ENCODE results near the gene TTC31.
A peak's percentile ranks its signal among the peaks of the same experiment; 100 is the strongest.

TTC31 gene

GRCh38 chr2:74491648-74492544, 9.0 kb downstream of the TTC31 start:
- DNase-seq (ENCODE audit: low read depth, low spot score) = no peak
- no peak overlapping the region for H3K4me3 ChIP-seq (ENCODE audit: low read depth, low read length)
- TF ChIP-seq CTCF (IDR thresholded peaks at IDR 0.05; ENCODE audit: low read depth, low read length) = no peak
- in situ Hi-C loops (cut with HindIII; ENCODE audit: low sequenced_read_pairs) = no loop called here

GRCh38 chr2:74493546-74493945, 10.7 kb downstream of the TTC31 start:
- TF ChIP-seq CTCF (IDR thresholded peaks at IDR 0.05; ENCODE audit: low read depth, low read length) = no peak
- no peak overlapping the region for H3K4me3 ChIP-seq (ENCODE audit: low read depth, low read length)
- in situ Hi-C loops (cut with HindIII; ENCODE audit: low sequenced_read_pairs) = no loop called here
- no peak for DNase-seq (ENCODE audit: low read depth, low spot score)

- TF ChIP-seq CTCF (IDR thresholded peaks at IDR 0.05; ENCODE audit: low read depth, low read length) = no peak
- no peak overlapping the region for H3K4me3 ChIP-seq (ENCODE audit: low read depth, low read length)
Observed at GRCh38 chr2:74495440-74495839, 12.6 kb downstream of the TTC31 start.

GRCh38 chr2:74496997-74497776, 14.3 kb downstream of the TTC31 start:
- in situ Hi-C loops (cut with HindIII; ENCODE audit: low sequenced_read_pairs) = no loop called here
- TF ChIP-seq CTCF (IDR thresholded peaks at IDR 0.05; ENCODE audit: low read depth, low read length) = no peak
- H3K4me3 ChIP-seq (ENCODE audit: low read depth, low read length) = no peak overlapping the region
- DNase-seq (ENCODE audit: low read depth, low spot score) = no peak

More at GRCh38 chr2:74495440-74495839, 12.6 kb downstream of the TTC31 start:
- no peak for DNase-seq (ENCODE audit: low read depth, low spot score)
- in situ Hi-C loops (cut with HindIII; ENCODE audit: low sequenced_read_pairs) = no loop called here

- in situ Hi-C loops (cut with HindIII; ENCODE audit: low sequenced_read_pairs) = no loop called here
- no peak for TF ChIP-seq CTCF (IDR thresholded peaks at IDR 0.05; ENCODE audit: low read depth, low read length)
- no peak for DNase-seq (ENCODE audit: low read depth, low spot score)
- peak overlapping the region; percentile 3 for H3K4me3 ChIP-seq (ENCODE audit: low read depth, low read length)
Observed at GRCh38 chr2:74497777-74498499, 15.1 kb downstream of the TTC31 start.
